CD4-positive, alpha-beta T cell treated with Interleukin-17A for 4 hours (primary cell): ENCODE results near the gene TRIM74.
"Not testable (repeated sequence)": the region's sequence is repeated elsewhere in the genome, so short reads cannot be mapped to it uniquely, and the experiment has no call there.

Experiments used
- DNase-seq: peaks from one replicate; pipeline ENCODE4 v3.0.0-alpha.2; 2020; ENCODE audit warnings: mixed read lengths

Gene TRIM74

DNA sequence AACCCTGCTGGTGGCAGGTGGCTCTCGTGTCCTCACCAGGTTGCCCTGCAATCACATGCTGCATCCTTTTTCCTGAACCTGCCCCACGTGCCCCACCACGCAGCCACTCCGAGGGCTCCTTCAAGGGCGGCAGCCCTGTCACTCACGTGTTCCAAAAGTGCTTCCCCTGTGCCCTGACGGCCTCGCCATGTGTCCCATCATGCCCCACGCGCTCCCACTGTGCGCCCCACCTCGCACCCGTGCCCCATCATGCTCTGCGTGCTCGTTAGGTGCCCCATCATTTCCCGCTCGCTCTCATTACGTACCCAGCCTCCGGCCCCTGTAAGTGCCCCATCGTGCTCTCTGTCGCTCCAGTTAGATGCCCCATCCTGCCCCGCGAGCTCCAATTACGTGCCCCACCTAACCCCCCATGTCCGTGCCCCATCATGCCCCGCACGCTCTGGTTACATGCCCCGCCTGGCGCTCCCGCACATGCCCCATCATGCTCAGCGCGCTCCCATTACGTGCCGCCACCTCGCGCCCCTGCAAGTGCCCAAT lies at the start of gene TRIM74:
TSS of gene TRIM74 (minus strand) at position 487 of the 537 bp plus-strand sequence. CDS start 3,309 bp downstream, outside the sequence.
- not testable (repeated sequence) for DNase-seq

DNA sequence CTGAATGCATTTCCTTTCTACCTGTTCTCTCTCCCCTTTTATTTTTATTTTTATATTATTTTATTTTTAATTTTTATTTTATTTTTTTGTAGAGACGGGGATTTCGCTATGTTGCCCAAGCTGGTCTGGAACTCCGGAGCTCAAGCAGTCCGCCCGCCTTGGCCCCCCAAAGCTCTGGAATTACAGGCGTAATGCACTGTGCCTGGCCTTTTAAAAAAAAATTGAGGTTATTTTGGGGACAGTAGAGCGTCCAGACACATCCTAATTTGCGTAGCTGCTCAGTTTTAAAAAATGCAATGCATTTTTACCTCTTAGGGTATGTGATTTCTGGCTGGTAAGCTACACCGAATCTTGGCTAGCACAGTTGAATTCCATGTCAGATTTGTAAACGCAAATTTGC lies 37.2 kb upstream of the TRIM74 start:
- peak; percentile 1 for DNase-seq

DNA sequence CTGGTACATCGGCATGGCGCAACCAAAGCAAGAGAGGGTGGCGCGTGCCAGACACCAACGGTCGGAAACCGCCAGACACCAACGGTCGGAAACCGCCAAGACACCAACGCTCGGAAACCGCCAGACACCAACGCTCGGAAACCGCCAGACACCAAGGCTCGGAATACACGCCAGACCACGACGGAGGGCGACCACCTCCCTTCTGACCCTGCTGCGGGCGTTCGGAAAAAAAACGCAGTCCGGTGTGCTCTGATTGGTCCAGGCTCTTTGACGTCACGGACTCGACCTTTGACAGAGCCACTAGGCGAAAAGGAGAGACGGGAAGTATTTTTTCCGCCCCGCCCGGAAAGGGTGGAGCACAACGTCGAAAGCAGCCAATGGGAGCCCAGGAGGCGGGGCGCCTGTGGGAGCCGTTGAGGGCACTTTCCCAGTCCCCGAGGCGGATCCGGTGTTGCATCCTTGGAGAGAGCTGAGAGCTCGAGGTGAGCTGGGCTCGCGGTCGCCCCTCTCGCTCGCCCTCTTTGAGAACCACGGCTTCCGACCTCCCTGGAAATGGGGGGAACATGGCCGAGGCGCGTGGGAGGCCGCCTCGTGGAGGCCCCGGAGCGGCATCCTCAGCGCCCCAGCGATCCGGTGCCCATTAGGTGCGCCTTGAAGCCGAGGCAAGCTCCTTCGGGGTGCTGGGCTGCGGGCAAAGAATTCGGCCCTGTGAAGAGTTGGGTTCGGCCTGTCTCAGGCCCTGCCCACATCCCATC lies 36.6 kb upstream of the TRIM74 start:
- peak; percentile 77 for DNase-seq

DNA sequence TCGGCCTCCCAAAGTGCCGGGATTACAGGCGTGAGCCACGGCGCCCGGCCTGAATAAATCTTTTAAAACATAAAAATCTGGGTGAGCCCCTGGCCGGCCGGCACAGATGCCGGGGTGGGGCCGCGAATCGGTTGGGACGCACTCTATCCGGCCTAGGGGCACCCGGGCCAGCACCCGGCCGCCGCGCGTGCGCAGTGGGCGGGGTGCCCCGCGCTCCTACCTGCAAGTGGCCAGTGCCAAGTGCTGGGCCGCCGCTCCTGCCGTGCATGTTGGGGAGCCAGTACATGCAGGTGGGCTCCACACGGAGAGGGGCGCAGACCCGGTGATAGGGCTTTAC lies 36.1 kb upstream of the TRIM74 start:
- DNase-seq, result not testable (repeated sequence)

DNA sequence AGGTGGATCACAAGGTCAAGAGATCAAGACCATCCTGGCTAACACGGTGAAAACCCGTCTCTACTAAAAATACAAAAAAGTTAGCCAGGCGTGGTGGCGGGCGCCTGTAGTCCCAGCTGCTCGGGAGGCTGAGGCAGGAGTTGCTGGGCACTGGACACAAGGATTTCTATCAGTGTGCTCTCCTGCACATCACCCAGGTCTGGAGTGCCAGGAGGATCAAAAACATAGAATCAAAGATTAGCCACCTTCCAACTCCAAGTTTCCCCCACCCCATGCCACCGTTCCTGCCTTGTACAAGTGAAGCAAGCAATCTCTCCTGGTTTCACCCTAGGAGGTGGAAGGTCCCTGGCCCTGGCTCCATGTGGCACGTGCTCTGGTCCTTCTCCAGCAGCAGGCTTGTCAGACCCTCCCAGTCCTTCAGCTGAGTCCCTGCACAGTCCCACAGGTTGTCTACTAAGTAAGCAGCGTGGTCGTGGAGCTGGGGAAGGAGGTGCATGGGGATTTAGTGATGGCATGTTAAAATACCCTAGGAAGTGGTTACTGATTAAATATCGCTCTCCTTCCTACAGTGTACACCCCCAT lies 28.7 kb upstream of the TRIM74 start:
- DNase-seq, result not testable (repeated sequence)

DNA sequence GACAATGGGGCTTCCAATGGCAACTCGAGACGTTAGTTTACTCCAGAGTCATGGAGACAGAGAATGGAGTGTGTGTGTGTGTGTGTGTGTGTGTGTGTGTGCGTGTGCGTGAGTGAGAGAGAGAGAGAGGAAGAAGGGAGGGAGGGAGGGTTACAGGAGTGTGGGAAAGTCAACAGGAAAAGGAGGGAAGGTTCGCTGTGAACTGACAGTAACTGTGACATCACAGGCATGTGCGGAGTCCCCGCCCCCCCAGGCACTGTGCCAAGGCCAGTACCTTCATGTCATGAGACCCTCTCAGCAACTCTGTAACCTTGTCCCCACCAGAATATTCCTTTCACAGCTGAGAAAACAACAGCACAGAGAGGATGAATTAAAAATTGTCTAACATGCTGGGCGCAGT lies 28.2 kb upstream of the TRIM74 start:
- not testable (repeated sequence) for DNase-seq

DNA sequence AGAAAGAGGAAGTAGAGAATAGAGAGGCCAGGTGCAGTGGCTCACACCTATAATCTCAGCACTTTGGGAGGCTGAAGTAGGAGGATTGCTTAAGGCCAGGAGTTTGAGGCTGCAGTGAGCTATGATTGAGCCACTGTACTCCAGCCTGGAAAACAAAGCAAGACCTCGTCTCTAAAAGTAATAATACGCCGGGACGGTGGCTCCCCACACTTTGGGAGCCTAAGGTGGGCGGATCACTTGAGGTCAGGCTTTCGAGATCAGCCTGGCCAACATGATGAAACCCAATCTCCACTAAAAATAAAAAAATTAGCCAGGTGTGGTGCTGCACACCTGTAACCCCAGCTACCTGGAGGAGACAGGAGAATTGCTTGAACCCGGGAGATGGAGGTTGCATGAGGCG lies 26.2 kb upstream of the TRIM74 start:
- DNase-seq, result not testable (repeated sequence)

DNA sequence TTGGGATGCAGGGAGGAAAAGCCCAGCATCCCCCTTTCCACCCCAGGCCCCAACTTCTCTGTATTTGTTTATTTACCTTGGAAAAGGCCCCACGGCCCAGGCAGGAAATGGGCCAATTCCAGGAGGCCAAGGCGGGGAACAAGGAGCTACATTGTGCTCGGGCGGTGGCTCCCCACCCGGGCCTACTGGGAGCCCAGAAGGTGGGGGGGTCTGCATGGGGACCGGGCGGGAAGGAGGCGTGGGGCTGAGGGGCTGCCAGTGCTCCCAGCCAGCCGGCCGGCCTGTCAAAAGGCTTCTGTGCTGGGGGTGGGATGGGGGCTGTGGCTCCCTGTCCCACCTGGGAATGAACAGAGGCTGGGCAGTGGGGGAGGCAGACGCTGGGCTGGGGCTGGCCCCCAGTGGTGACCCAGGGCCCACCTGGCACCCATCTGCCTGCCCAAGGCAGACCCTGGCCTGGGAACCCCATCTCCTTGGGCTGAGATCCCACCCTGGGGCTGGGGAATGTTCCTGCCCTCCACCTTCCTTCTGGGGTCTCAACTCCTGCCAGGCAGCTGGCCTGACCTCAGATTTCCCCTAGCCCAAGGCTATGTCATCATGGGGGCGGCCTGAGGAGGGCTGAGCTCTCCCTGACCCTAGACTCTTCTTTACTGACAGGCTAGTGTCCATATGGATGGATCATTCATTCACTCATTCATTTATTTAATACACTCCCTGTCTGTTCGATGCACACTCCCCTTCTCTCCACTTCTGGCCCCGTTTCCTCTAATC lies 21.1 kb upstream of the TRIM74 start:
- not testable (repeated sequence) for DNase-seq

DNA sequence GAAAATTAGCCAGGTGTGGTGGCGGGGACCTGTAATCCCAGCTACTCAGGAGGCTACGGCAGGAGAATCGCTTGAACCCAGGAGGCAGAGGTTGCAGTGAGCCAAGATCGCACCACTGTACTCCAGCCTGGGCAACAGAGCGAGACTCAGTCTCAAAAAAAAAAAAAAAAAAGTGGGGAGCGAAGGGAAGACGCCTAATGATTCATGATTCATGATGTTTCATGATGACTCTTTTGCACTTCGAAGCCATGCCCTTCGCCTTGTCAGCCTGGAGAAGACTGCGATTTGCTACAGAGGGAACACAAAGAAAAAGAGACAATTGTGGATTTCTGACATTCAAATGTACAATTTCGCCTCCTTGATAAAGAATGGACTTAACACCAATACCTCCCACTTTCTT lies 12.8 kb upstream of the TRIM74 start:
- not testable (repeated sequence) for DNase-seq

DNA sequence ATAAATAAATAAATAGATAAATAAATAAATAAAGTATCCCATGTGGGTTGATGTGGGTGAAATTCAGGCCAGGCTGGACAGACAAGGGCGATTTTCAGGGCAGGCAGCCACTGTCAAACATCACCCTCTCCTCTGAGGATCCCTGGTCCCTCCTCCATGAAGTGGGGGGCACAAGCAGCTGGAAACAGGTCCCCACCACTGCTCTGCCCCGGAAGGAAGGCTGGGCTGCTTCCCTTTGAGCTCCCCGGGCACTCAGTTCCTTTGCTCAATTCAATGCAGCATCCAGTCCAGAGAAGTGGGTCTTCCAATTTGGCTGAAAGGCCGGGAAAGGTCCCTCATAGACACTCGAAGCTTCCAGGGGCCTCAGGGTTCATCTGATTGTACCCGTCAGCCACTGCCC lies 11.1 kb upstream of the TRIM74 start:
- not testable (repeated sequence) for DNase-seq

DNA sequence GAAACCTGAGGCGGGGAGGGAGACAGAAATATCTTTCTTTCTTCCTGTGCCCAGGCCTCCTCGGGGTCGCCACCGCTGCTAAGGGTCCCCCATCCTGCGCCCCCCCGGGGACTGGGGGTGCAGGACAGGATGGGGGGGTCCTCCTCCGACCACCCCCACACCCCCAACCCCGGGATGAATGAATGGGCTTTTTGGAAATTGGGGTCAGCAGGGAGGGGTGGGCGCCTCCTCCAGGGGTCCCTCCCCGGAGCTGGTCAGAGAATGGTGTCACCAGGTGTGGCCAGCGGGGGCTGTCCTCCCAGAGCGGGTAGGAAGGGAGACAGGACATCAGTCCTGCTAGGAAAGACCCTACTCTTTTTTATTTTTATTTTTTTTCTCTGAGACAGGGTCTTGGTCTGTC lies 7.2 kb upstream of the TRIM74 start:
- not testable (repeated sequence) for DNase-seq

DNA sequence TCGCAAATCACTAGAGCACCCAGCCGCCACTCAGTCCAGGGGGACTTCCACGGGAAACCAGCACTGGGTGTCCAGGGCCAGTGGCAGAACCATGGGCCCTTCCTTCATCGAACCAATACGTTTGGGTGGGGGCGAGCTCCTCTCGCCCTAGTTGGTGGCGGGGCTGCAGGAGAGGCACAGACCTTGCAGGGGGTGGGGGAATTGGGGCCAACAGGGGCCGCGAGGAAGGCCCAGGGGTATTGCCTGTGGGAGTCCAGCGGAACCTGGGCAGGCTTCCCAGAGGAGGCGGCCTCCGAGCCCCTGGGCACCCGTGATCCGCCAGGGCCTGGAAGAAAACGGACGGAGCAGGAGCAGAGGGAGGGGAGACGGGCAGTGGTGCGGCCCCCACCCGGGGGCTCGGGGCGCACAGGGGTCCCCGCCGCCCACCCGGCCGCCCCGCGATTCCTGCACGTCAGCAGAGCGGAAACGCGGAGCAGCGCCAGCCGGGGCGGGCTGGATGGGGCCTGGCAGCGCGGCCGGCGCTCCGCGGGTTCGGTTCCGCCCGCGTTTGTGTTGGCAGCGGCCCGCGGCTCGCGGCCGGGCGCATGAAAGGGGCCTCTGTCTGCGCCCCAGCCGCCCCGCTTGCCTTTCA lies 6.5 kb upstream of the TRIM74 start:
- DNase-seq, result peak; percentile 0

DNA sequence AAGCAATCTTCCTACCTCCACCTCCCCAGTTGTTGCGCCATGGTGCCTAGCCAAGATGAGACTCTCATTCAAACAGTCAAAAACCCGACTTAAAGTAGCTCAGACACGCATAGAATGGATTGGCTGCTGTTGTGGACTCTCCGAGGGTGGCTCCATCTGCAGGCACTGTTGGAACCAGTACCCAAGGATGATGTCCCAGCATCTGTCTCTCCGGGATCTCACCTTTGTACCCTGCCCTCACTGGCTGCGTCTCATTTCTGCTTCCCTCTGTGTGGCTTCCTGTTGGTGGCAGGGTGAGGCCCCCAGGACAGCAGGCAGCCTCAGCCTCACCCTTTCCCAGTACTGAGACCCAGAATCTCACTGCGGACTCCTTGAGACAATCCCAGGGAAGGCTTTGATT lies 5.5 kb upstream of the TRIM74 start:
- DNase-seq, result not testable (repeated sequence)

DNA sequence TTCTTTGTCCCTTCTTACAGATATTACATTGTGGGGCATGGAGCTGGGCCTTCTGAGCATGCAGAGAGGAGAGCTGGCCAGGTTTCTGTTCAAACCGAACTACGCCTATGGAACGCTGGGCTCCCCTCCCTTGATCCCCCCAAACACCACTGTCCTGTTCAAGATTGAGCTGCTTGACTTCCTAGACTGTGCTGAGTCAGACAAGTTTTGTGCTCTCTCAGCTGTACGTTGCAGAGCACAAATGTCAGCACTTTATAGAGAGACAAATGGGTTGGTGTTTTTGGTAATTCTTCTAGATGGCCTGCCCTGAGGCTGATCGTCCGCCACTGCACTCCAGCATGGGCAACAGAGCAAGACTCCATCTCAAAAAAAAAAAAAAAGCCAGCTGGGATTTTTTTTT lies 2.2 kb upstream of the TRIM74 start:
- DNase-seq, result not testable (repeated sequence)

DNA sequence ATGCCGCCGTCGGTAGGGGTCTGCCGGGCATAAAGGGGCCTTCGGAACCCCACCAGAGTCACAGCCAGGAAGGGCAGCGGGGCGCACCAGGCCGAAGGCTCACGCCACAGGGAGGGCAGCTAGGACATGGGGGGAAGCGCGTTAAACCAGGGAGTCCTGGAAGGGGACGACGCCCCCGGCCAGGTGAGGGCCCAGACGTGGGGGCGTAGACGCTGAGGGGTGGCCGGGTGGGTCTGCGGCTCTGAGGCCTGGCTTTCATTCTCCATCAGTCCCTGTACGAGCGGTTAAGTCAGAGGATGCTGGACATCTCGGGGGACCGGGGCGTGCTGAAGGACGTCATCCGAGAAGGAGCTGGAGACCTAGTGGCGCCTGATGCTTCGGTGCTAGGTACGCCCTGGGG lies 422 bp upstream of the TRIM74 start:
- not testable (repeated sequence) for DNase-seq

DNA sequence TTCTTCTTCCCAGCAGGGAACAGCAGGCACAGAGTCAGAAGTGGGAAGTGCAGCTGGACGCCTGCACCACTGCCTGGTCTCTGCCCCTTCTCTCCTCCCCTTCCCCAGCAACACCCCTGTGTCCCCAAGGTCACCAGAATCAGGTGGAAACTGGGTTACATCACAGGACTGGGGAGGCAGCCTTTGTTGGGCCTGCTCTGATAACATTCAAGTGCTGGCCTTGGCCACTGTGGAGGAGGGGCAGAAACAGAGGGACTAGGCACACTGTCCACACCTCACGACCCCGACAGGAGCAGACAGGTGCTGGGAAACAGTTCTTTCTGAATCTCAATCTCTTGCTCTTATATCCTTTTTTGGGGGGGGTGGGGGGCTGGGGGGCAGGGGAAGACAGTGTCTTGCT lies 2.4 kb downstream of the TRIM74 start:
- not testable (repeated sequence) for DNase-seq

DNA sequence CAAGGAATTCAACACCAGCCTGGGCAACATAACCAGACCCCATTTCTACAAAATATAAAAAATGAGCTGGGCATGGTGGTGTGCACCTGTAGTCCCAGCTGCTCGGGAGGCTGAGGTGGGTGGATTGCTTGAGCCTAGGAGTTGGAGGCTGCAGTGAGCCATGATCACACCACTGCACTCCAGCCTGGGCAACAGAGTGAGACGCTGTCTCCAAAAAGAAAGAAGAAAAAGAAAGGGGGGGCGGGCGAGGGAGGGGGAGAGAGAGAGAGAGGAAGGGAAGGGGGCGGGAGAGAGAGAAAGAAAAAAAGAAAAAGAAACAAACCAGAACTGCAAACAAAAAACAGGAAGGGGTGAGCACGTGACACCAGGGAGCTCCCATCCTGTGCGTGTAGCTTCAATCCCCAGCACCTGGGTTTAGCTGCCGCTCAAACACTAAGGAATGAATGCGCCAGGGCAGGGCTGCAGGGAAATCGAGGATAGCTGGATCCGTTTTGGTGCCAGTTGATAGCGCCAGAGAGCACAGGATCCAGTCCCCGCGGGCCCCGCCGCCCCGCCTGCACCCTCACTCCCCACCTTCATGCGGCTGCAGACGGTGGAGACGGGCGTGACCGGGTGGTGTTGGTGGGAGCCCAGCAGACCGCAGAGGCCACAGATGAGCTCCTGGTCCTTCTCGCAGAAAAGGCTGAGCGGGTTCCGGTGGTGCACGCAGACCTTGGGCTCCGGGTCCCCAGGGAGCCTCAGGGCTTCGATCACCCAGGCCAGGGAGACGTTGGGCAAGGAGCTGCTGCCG lies 3.9 kb downstream of the TRIM74 start:
- DNase-seq, result not testable (repeated sequence)

DNA sequence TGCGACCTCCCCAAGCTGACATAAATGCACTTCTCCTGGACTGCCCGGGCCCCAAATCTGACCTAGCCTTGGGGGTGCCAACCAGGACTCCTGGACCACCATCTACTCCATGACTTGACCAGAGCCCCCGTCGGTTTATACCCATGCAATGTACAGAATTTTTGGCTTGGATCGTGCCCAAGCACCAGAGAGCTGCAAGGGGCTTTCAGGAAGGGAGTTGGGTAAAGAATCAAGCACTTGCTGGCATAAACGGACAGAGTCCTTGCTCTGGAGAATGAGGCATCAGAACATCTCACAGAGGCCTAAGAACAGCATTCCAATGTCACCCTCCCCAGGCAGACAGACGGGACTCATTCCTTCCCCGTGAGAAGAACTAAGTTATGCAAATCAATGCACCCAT lies 6.2 kb downstream of the TRIM74 start:
- not testable (repeated sequence) for DNase-seq

DNA sequence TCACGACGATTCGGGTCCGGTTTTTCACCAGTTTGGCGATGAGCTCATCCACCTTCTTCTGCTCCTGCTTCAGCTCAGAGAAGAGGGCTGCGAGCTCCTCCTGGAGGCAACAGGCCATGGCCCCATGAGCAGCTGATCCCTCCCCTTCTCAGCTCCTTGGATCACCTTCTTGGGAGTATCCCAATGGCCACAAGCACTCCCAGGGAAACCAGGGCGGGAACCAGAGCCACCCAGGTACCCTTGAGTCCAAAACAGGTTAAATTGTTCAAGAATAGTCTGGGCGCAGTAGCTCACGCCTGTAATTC lies 8.0 kb downstream of the TRIM74 start:
- DNase-seq, result not testable (repeated sequence)

DNA sequence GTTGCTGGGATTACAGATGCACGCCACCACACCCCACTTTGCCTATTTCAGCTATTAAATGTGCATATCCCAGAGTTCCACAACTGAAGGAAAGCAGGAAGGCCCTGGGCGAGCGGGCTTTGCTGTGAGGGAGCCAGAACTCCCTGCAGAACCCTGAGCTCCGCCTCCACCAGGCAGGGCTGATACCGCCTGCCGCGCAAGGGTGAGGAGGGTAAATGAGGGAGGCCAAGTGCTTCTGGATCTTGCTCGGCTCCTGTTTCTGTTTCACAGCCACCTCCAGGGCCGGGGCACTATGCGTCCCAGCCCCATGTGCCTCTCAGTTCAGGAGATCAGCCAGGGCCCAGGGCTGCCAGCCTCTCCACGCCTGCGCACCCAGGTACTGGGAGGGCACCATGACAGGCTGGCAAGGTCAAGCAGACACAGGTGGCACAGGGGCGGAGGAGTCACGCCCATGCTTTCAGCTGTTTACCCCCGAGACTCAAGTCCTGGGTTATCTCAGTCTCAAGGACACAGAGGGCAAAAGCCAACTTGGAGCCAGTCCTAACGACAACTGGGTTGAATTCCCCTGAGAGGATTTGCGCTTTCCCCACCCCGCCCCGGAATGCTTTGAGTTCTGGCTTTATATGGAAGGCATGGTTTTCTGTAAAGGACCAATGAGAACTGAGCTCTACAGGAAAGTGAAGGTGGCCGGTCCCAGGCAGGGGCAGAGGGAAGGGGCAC lies 8.5 kb downstream of the TRIM74 start:
- DNase-seq, result not testable (repeated sequence)

DNA sequence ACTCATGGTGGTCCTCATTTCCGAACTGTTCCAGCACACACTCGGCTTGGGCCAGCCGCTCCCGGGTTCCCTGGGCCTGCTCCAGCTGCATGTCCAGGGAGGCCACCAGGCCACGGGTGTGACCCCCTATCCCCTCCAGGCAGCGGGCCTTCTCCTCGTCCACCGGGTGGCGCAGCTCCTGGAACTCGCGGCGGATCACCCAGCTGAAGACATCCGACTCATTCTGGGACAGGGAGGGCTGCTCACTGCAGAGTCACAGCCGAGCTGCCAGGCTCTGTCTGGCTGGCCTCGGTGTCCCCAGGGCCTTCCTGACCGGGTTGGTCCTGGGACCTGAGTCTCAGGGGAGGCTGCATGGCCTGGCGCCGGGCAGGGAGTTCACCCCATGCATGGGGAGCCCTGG lies 9.2 kb downstream of the TRIM74 start:
- not testable (repeated sequence) for DNase-seq
